ES-I3 (cell line): ENCODE measurements around the gene PVRIG.
"Not testable (repeated sequence)": the region's sequence is repeated elsewhere in the genome, so short reads cannot be mapped to it uniquely, and the experiment has no call there.

Experiments
- H3K36me3 ChIP-seq: 2 replicates; pipeline ENCODE4 v1.6.1; 2013; ENCODE audit warnings: mild to moderate bottlenecking, low read length, control low read depth, moderate library complexity; ENCODE audit not compliant: insufficient read depth
- H3K4me1 ChIP-seq: 2 replicates; pipeline ENCODE4 v1.6.1; 2013; ENCODE audit warnings: mild to moderate bottlenecking, control low read depth, low read length; ENCODE audit not compliant: insufficient read depth
- H3K9ac ChIP-seq: 2 replicates; pipeline ENCODE4 v1.6.1; 2013; ENCODE audit warnings: low read depth, mild to moderate bottlenecking, low read length, moderate library complexity
- H3K9me3 ChIP-seq: 2 replicates; pipeline ENCODE4 v1.6.1; 2013; ENCODE audit warnings: mild to moderate bottlenecking, low read length, moderate library complexity; ENCODE audit not compliant: control insufficient read depth, insufficient read depth

Gene PVRIG

GRCh38 chr7:100268882-100269281 is 49.1 kb downstream of the PVRIG start:
- not testable (repeated sequence) for H3K9ac ChIP-seq, H3K36me3 ChIP-seq, H3K9me3 ChIP-seq
- H3K4me1 ChIP-seq: peaks cover 14% of the 10 kb centered on the region

- not testable (repeated sequence) for H3K9me3 ChIP-seq, H3K36me3 ChIP-seq
- Histone ChIP-seq H3K4me1 (peaks cover 14% of the 10 kb centered on the region), H3K9ac (peak overlapping the region; percentile 15)
Measured at GRCh38 chr7:100269306-100270045, 49.7 kb downstream of the PVRIG start.

GRCh38 chr7:100270046-100270918 is 50.5 kb downstream of the PVRIG start:
- not testable (repeated sequence) for H3K9me3 ChIP-seq, H3K36me3 ChIP-seq
- peaks cover 14% of the 10 kb centered on the region for H3K4me1 ChIP-seq
- H3K9ac ChIP-seq: peak overlapping the region; percentile 37; the same call in 1 of the 2 replicates
